NCI-H2196 (cell line): ENCODE data around the gene CD164L2.
"Not testable (repeated sequence)": the region's sequence is repeated elsewhere in the genome, so short reads cannot be mapped to it uniquely, and the experiment has no call there.

ENCODE experiments used
- DNase-seq: peaks from one replicate; lab custom pipeline; 2025; ENCODE audit not compliant: unreplicated experiment; lab: John Stamatoyannopoulos, UW

CD164L2 gene

DNA sequence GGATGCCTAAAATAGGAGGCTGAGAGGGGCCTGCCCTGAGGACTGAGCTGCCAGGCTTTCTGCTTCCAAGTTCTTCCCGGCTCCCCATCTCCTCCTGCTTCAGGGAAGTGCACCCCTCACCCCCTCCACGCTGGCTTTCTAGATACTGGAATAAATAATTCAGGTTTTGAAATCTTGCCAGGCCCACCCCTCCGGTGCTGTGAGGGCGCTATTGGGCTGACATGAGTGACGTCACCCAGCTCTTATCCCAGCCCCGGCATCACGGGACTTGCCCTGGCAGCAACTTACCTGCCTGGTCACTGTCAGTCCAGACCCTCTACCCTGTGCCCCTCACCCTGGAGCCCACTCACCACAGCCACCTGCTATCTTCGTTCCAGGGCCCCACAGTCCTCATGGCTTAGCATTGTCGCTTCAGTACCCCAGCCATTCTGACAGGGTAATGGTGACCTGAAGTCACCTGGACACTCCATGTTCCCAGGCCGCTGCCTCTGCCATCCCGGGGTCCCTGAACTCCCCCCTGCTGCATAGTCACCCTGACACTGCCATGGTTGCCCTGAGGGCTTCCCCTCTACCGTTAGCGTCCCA is 8.5 kb upstream of the CD164L2 start:
- DNase-seq, result no peak

DNA sequence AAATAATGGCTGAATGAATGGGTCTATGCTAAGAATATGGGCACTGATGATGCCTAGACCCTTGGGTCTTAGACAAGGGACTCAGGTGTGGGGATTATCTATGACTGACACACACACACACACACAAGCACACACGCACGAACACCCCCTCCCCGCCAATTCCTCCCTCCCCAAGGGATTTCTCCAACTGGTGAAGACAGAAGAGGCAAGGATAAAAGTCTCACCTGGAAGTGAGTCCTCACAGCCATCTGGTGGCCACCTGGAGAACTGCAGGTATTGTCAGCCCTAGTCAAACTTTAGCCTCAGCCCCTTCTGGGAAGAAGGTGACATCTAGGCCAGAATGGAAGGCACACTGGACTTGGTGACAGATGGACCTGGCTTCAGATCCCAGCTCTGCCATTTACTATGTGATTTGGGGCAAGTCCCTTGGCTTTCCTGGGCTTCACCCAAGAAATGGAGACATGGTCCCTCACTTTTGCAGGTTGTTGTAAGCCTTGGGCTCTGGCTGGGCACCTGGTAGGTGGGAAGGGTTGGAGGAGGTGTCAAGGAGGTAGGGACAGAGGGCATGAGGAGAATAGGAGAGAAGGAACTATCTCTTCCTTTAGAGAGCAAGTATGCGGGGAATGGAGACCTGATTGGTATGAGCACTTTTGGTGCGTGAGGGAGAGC is 5.3 kb upstream of the CD164L2 start:
- peak; percentile 76 for DNase-seq

DNA sequence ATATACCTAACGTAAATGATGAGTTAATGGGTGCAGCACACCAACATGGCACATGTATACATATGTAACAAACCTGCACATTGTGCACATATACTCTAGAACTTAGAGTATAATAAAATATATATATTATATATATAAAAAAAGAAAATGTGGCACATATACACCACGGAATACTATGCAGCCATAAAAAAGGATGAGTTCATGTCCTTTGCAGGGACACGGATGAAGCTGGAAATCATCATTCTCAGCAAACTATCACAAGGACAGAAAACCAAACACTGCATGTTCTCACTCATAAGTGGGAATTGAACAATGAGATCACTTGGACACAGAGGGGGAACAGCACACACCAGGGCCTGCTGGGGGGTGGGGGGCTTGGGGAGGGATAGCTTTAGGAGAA is 1.7 kb upstream of the CD164L2 start:
- DNase-seq, result not testable (repeated sequence)

GRCh38 chr1:27383661-27384060 is 528 bp upstream of the CD164L2 start:
- no peak for DNase-seq

DNA sequence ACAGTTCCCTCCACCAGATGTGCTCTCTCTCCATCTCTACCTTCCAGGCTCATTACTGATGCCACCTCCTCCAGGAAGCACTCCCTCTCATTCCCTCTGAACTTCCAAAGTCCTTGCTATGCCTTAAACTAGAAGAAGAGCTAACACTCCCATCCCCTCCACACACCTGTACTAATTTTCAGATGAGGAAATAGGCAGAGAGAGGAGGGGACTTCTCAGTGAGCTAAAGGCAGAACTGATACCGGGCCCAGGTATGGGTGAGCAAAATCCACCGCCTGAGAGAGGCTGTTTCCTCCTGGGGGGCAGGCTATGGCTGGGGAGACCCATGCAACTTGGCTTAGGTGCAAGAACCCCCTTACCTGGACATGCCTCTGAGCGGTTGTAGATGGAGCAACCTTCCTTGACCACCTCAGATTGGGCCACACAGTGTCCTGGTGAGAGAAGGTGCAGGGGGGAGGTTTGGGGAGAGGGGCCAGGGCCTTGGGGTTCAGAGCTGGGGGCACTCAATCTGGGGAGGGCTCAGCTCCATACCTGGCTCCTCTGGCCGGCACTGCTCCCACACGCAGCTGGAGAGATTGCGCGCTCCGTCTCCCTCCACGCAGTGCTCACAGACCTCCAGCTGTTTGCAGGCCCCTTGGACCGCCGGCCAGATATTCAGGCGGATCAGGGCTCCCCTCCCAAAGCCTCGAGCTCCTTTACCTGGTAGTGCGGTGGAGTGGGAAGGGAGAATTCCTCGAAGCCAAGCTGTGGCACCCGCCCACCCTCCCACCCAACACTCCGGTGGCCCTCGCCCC is 967 bp downstream of the CD164L2 start:
- DNase-seq, result no peak

GRCh38 chr1:27380766-27381733 is 2.1 kb downstream of the CD164L2 start:
- DNase-seq, result peak; percentile 57

GRCh38 chr1:27380224-27380623 is 2.9 kb downstream of the CD164L2 start:
- no peak for DNase-seq

DNA sequence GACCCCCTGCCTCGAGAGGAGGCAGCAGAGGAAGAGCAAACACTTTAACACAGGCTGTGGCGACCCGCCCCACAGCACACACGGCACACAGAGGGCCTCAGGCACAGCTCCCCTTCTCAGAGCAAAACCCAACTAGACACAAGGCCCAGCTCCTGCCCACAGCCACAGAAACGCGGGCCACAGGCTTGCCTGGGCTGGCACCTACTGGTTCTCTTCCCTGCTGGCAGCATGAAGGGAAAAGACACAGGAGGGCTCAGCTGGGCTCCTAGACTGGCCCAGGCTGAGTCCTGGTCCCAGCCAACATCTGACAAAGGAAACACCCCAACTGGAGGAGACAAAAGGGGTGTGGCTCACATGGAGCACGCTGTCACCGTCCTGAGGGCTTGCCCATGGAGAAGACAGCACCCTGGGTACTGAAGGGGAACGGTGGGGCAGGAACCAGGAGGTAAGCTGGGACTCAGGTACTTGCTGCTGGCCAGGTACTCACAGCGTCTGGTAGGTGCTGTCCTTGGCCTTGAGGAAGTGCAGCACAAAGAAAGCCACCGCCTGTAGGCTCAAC is 3.5 kb downstream of the CD164L2 start:
- no peak for DNase-seq

GRCh38 chr1:27377760-27378495 is 5.2 kb downstream of the CD164L2 start:
- no peak for DNase-seq

DNA sequence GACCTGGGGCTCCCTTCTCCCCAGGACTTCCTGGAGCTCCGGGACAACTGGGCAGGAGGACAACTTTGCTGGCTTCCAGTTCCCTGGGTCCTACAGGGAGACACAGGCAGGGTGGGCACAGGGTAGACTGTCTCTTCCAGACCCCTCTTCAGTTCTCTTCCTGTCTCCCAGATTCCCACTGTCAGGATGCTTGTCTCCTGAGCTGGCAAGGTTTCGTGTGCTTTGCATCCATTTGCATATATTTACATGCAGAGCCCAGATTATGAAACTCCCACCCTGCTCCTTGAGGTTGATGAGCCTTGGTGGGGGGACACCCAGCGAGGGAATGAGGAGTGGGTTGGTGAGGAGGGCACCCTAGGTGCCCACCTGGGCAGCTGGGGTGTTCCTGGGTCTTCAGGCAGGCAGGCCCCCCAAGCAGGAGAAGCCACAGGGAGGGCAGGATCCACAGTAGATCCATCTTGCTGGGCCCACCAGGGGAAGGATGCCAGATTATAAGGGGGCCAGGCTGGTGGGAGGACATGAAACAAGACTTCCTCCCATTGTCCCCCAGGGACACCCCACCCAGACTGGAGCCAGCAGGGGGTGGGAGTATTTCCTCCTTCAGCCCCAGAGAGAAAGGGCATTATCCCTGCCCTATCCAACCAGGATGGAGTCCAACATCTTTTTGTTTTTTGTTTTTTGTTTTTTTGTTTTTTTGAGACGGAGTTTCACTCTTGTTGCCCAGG is 8.6 kb downstream of the CD164L2 start, which contains the start of gene FCN3:
TSS of gene FCN3 (minus strand) at position 463 of the 725 bp plus-strand sequence. CDS start at position 457, 6 bp downstream.
- DNase-seq, result no peak

DNA sequence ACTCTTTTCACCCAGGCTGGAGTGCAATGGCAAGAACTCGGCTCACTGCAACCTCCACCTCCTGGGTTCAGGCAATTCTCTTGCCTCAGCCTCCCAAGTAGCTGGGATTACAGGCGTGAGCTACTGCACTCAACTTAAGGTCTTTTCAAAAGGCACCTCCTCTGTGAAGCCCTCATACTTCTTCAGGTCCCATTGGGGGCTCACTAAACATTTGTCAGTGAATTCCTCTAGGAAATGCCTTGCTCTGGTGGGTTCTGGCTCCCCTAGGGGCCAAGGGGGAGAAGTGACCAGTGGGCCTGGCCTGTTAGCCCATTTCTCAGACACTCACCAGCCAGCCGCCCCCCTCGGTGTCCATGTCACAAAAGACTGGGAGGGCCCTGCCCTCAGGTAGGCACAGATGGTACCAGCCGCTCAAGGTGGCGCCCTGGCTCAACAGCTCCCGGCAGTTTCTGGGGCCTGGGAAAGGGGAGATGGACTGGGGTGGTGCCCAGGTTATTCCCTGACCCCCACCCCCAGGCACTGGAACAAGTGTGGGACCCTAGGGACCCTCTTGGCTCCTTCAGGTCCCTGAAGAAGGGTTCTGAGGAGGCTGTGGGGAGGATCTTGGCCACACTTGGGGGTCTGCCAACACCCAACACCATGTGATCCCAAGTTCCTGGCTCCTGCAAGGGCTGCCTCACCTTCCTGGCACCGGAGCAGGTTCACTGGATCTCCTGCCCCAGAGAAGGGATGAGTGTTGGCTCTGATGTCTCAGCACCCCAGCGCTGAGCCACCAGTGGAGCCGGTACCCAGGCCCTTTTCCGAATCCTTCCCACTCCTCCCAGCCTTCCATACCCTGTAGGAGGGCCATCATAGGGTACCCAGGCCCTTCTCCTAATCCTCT is 10.1 kb downstream of the CD164L2 start:
- DNase-seq, result no peak

GRCh38 chr1:27372022-27372807 is 10.9 kb downstream of the CD164L2 start:
- no peak for DNase-seq

GRCh38 chr1:27368869-27369582 is 14.1 kb downstream of the CD164L2 start:
- DNase-seq, result no peak

- DNase-seq, result no peak
These were observed 15.9 kb downstream of the CD164L2 start for GRCh38 chr1:27367160-27367650.

- peak; percentile 81 for DNase-seq
These were observed 16.5 kb downstream of the CD164L2 start, which contains the start of gene MAP3K6 for GRCh38 chr1:27366411-27367159. Gene MAP3K6, minus strand, starts transcription at chr1:27366961. Its CDS starts 364 bp downstream, at chr1:27366597.

DNA sequence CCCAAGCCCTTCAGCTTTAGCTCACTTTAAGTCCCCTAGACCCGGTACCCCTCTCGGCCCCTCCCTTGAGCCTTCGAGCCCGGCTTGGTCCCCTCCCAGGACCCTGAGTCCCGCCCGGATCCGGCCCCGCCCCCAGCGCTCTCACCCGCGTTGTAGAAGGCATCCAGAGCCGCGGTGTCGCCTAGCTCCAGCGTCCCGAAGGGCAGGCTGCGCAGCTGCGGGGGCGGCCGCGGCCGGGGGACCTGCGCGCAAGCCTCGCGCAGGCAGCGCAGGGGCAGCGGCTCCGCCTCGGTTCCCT is 17.1 kb downstream of the CD164L2 start:
- DNase-seq, result peak; percentile 76
